DND-41 (cell line): ENCODE data around the gene EPHA8.

Experiments
- EZH2 ChIP-seq: IDR thresholded peaks from 3 replicates; pipeline ENCODE4 v1.6.1; 2012; ENCODE audit warnings: borderline replicate concordance, low read depth, mild to moderate bottlenecking, moderate library complexity, low read length, inconsistent platforms; ENCODE audit not compliant: severe bottlenecking
- TF ChIP-seq, protein P1 (sequence below): IDR thresholded peaks from 2 replicates; pipeline ENCODE4 v1.5.1; 2012; ENCODE audit warnings: borderline replicate concordance, low read length, moderate library complexity, mild to moderate bottlenecking; ENCODE audit not compliant: poor library complexity, severe bottlenecking; ENCODE audit errors: extremely low read depth

DNA sequence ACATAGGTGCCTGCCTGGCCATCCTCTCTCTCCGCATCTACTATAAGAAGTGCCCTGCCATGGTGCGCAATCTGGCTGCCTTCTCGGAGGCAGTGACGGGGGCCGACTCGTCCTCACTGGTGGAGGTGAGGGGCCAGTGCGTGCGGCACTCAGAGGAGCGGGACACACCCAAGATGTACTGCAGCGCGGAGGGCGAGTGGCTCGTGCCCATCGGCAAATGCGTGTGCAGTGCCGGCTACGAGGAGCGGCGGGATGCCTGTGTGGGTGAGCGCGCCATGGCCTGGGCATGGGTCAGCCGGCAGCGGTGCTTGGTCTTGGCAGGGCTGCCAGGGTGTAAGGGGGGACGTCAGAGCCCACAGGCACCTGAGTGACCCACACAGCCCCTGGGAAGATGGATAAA, 13.3 kb downstream of the EPHA8 start:
- TF ChIP-seq, protein P1, sequence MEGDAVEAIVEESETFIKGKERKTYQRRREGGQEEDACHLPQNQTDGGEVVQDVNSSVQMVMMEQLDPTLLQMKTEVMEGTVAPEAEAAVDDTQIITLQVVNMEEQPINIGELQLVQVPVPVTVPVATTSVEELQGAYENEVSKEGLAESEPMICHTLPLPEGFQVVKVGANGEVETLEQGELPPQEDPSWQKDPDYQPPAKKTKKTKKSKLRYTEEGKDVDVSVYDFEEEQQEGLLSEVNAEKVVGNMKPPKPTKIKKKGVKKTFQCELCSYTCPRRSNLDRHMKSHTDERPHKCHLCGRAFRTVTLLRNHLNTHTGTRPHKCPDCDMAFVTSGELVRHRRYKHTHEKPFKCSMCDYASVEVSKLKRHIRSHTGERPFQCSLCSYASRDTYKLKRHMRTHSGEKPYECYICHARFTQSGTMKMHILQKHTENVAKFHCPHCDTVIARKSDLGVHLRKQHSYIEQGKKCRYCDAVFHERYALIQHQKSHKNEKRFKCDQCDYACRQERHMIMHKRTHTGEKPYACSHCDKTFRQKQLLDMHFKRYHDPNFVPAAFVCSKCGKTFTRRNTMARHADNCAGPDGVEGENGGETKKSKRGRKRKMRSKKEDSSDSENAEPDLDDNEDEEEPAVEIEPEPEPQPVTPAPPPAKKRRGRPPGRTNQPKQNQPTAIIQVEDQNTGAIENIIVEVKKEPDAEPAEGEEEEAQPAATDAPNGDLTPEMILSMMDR, result no peak
- TF ChIP-seq EZH2, result no peak
